Inferior parietal cortex (tissue), 1 donor: ENCODE results near the gene ARPC1B.

ENCODE experiments used
- DNase-seq: peaks from one replicate; pipeline ENCODE4 v3.0.0-alpha.2; 2016; ENCODE audit errors: extremely low spot score

ARPC1B gene

GRCh38 chr7:99389772-99390171 lies 15.2 kb downstream of the ARPC1B start:
- DNase-seq: no peak

- no peak for DNase-seq
These were observed 16.5 kb downstream of the ARPC1B start for GRCh38 chr7:99390941-99391602.

- DNase-seq: no peak
These were observed 17.5 kb downstream of the ARPC1B start for GRCh38 chr7:99392046-99392445.

- DNase-seq: peak; percentile 47
These were observed 18.3 kb downstream of the ARPC1B start for GRCh38 chr7:99392659-99393354.

GRCh38 chr7:99393355-99394187 lies 19.0 kb downstream of the ARPC1B start:
- no peak for DNase-seq

- no peak for DNase-seq
These were observed 19.6 kb downstream of the ARPC1B start for GRCh38 chr7:99394188-99394502.

- no peak for DNase-seq
These were observed 21.2 kb downstream of the ARPC1B start for GRCh38 chr7:99395616-99396327.

GRCh38 chr7:99396418-99397296 lies 22.1 kb downstream of the ARPC1B start:
- DNase-seq: no peak

- no peak for DNase-seq
These were observed 22.9 kb downstream of the ARPC1B start for GRCh38 chr7:99397297-99397983.

GRCh38 chr7:99398891-99399445 lies 24.4 kb downstream of the ARPC1B start:
- no peak for DNase-seq

GRCh38 chr7:99399597-99399996 lies 25.1 kb downstream of the ARPC1B start:
- no peak for DNase-seq

- no peak for DNase-seq
These were observed 28.3 kb downstream of the ARPC1B start for GRCh38 chr7:99402854-99403253.

GRCh38 chr7:99403764-99404163 lies 29.2 kb downstream of the ARPC1B start:
- DNase-seq: no peak

- no peak for DNase-seq
These were observed 29.9 kb downstream of the ARPC1B start for GRCh38 chr7:99404235-99404976.

GRCh38 chr7:99404977-99405320 lies 30.4 kb downstream of the ARPC1B start:
- DNase-seq: no peak

- no peak for DNase-seq
These were observed 32.0 kb downstream of the ARPC1B start for GRCh38 chr7:99406557-99406956.

GRCh38 chr7:99407872-99408378 lies 33.4 kb downstream of the ARPC1B start:
- peak; percentile 28 for DNase-seq

- peak; percentile 96 for DNase-seq
These were observed 34.1 kb downstream of the ARPC1B start, which contains the start of the genes BUD31 and PDAP1 for GRCh38 chr7:99408379-99409191. Gene BUD31 (plus strand): TSS chr7:99408969. CDS start chr7:99411093, 2,124 bp downstream. Gene PDAP1 (minus strand): TSS chr7:99408597. CDS start chr7:99408548, 49 bp downstream.
